Liver (tissue), 9 donors: ENCODE results near the gene ARHGEF7. TPM values are rescaled to one million over a fixed set of nuclear protein-coding genes. Genes with fewer than 3 reads are reported as not detected.

Experiments used
- DNase-seq: peaks from one replicate; pipeline ENCODE4 v3.0.0-alpha.2; 2017; ENCODE audit warnings: low spot score
- H3K27ac ChIP-seq, 2 donors: one replicate each; pipeline ENCODE4 v1.7.0; 2013; ENCODE audit warnings: inconsistent platforms in 2 of 2, low read length in 2 of 2, control low read depth in 1 of 2, low read depth in 1 of 2, mild to moderate bottlenecking in 1 of 2
- H3K27me3 ChIP-seq, 4 donors: one replicate each; pipeline versions ENCODE4 v1.6.1 to v1.7.0; 2013; ENCODE audit warnings: low read length in 3 of 4, inconsistent platforms in 1 of 4, mild to moderate bottlenecking in 1 of 4, moderate library complexity in 1 of 4; ENCODE audit not compliant: control insufficient read depth in 4 of 4, insufficient read depth in 4 of 4
- H3K36me3 ChIP-seq, 4 donors: one replicate each; pipeline versions ENCODE4 v1.6.1 to v1.7.0; 2013; ENCODE audit warnings: low read length in 3 of 4, mild to moderate bottlenecking in 3 of 4, low read depth in 1 of 4, moderate library complexity in 1 of 4; ENCODE audit not compliant: control insufficient read depth in 4 of 4, insufficient read depth in 3 of 4
- H3K4me1 ChIP-seq, 4 donors: one replicate each; pipeline versions ENCODE4 v1.6.1 to v1.7.0; 2013; ENCODE audit warnings: low read length in 3 of 4, mild to moderate bottlenecking in 3 of 4, moderate library complexity in 1 of 4; ENCODE audit not compliant: control insufficient read depth in 4 of 4, insufficient read depth in 4 of 4
- H3K4me3 ChIP-seq, 3 donors: one replicate each; pipeline versions ENCODE4 v1.6.1 to v1.7.0; 2013; ENCODE audit warnings: low read length in 3 of 3, control low read depth in 1 of 3, low read depth in 1 of 3, mild to moderate bottlenecking in 1 of 3
- H3K9ac ChIP-seq, 2 donors: one replicate each; pipeline ENCODE4 v1.7.0; 2013; ENCODE audit warnings: low read length in 2 of 2, mild to moderate bottlenecking in 2 of 2, moderate library complexity in 2 of 2, control low read depth in 1 of 2, low read depth in 1 of 2
- H3K9me3 ChIP-seq, 4 donors: one replicate each; pipeline versions ENCODE4 v1.6.1 to v1.7.0; 2013; ENCODE audit warnings: low read length in 3 of 4; ENCODE audit not compliant: control insufficient read depth in 4 of 4
- ATF3 ChIP-seq: IDR thresholded peaks from 2 replicates; pipeline ENCODE4 v1.6.1; 2016; ENCODE audit warnings: antibody characterized with exemption
- CTCF ChIP-seq: fragments of 150-350 bp; IDR thresholded peaks from 2 replicates; pipeline ENCODE4 v1.5.1; 2017; ENCODE audit warnings: improper control_type of control experiment, low read depth, low read length; ENCODE audit not compliant: missing input control
- EGR1 ChIP-seq, 2 donors: IDR thresholded peaks; 2 replicates each; pipeline ENCODE4 v1.6.1; 2016 to 2018; ENCODE audit warnings: antibody characterized with exemption in 2 of 2, low read depth in 2 of 2
- FOXA1 ChIP-seq: IDR thresholded peaks from 2 replicates; pipeline ENCODE4 v1.6.1; 2016; ENCODE audit warnings: antibody characterized with exemption
- FOXA2 ChIP-seq: IDR thresholded peaks from 2 replicates; pipeline ENCODE4 v1.6.1; 2016; ENCODE audit warnings: antibody characterized with exemption
- HNF4A ChIP-seq, 2 donors: conservative IDR thresholded peaks; 2 replicates each; pipeline ENCODE4 v1.6.1; 2016; ENCODE audit warnings: antibody characterized with exemption in 2 of 2, mild to moderate bottlenecking in 2 of 2
- JUND ChIP-seq, 2 donors: IDR thresholded peaks; 2 replicates each; pipeline ENCODE4 v1.6.1; 2016; ENCODE audit warnings: antibody characterized with exemption in 2 of 2
- MAX ChIP-seq: IDR thresholded peaks from 2 replicates; pipeline ENCODE4 v1.6.1; 2016; ENCODE audit warnings: antibody characterized with exemption
- NR2F2 ChIP-seq: IDR thresholded peaks from 2 replicates; pipeline ENCODE4 v1.6.1; 2016; ENCODE audit warnings: antibody characterized with exemption
- REST ChIP-seq: IDR thresholded peaks from 2 replicates; pipeline ENCODE4 v1.6.1; 2016; ENCODE audit warnings: antibody characterized with exemption, mild to moderate bottlenecking
- RXRA ChIP-seq, 2 donors: IDR thresholded peaks; 2 replicates each; pipeline ENCODE4 v1.6.1; 2017 to 2018; ENCODE audit warnings: antibody characterized with exemption in 2 of 2, mild to moderate bottlenecking in 1 of 2
- SP1 ChIP-seq: IDR thresholded peaks from 2 replicates; pipeline ENCODE4 v1.6.1; 2018; ENCODE audit warnings: antibody characterized with exemption, mild to moderate bottlenecking
- TAF1 ChIP-seq: conservative IDR thresholded peaks from 2 replicates; pipeline ENCODE4 v1.6.1; 2016; ENCODE audit warnings: antibody characterized with exemption, mild to moderate bottlenecking
- YY1 ChIP-seq: IDR thresholded peaks from 2 replicates; pipeline ENCODE4 v1.6.1; 2016; ENCODE audit warnings: antibody characterized with exemption, mild to moderate bottlenecking
- ZBTB33 ChIP-seq: IDR thresholded peaks from 2 replicates; pipeline ENCODE4 v1.6.1; 2016; ENCODE audit warnings: antibody characterized with exemption
- WGBS: extraction: QIAGEN DNeasy Blood & Tissue Kit; methylation state at CpG from one replicate; pipeline ENCODE4 v1.1.7; 2013; 5-methylcytosine and 5-hydroxymethylcytosine counted together
- polyA plus RNA-seq, 2 donors: library from polyadenylated mRNA; stranded (reverse) in 1 of 2; unstranded in 1 of 2; fragments of 200-250 nt in 1 of 2; fragments of >200 nt in 1 of 2; fragmentation: Nextera tagmentation in 1 of 2; extraction: Ambion mirVana in 1 of 2; gene quantifications; one replicate each; pipeline versions ENCODE4 v1.2.1 to v1.2.3, GENCODE V29; 2013 to 2015
- total RNA-seq, 2 donors: library from RNA; depleted of rRNA; stranded (reverse); fragments of >200 nt; gene quantifications; one replicate each; pipeline ENCODE4 v1.2.3, GENCODE V29; 2014
- donor health status: healthy.
- donor health status: healthy.
- donor health status: healthy.
- donor health status: healthy.
- donor health status: healthy.

The ARHGEF7 gene
- total and polyA plus RNA-seq, 4 donors = 10.3 to 37.5 (median 20.1) TPM

GRCh38 chr13:111177081-111177711 lies 62.1 kb downstream of the ARHGEF7 start:
- no peaks in the 10 kb centered on the region for H3K9me3 ChIP-seq
- peaks cover 0 to 6% (median 2%) of the 10 kb centered on the region in 4 donors for H3K36me3 ChIP-seq
- H3K27me3 ChIP-seq = no peaks in the 10 kb centered on the region
- H3K4me1 ChIP-seq = peaks cover 0 to 5% (median 0%) of the 10 kb centered on the region in 4 donors
- no peak overlapping the region for H3K4me3 ChIP-seq
- TF ChIP-seq HNF4A (conservative IDR thresholded peaks at IDR 0.05) (no peak), TAF1 (no peak), REST (no peak), MAX (no peak), NR2F2 (no peak), JUND (IDR thresholded peaks at IDR 0.05) (no peak), ZBTB33 (no peak), CTCF (no peak), EGR1 (IDR thresholded peaks at IDR 0.05; ENCODE audit: low read depth in 2 of 2) (no peak), ATF3 (no peak), RXRA (IDR thresholded peaks at IDR 0.05) (no peak), YY1 (no peak), FOXA1 (no peak), FOXA2 (no peak)
- H3K9ac ChIP-seq = no peak overlapping the region
- 72% methylated on average over 14 of the region's 14 CpGs for WGBS
- peak overlapping the region; percentile 41 to 61 for H3K27ac ChIP-seq
- DNase-seq = no peak

GRCh38 chr13:111177921-111178320 lies 62.8 kb downstream of the ARHGEF7 start:
- Histone ChIP-seq H3K27ac (peak overlapping the region; percentile 41 to 61), H3K9ac (no peak overlapping the region), H3K4me1 (peaks cover 0 to 5% (median 0%) of the 10 kb centered on the region in 4 donors), H3K9me3 (no peaks in the 10 kb centered on the region), H3K36me3 (peaks cover 0 to 3% (median under 1%) of the 10 kb centered on the region in 4 donors), H3K27me3 (no peaks in the 10 kb centered on the region), H3K4me3 (no peak overlapping the region)
- no peak for DNase-seq
- 78% methylated on average over 6 of the region's 6 CpGs for WGBS
- TF ChIP-seq REST (no peak), FOXA1 (no peak), SP1 (no peak), NR2F2 (peak; percentile 44)
